Astrocyte of the cerebellum (primary cell): ENCODE data around the gene ARHGEF12.
A peak's percentile ranks its signal among the peaks of the same experiment; 100 is the strongest.

Experiments
- DNase-seq: peaks from one replicate; pipeline ENCODE4 v3.0.0-alpha.2; 2011; ENCODE audit warnings: low read depth
- H3K4me3 ChIP-seq: 2 replicates; pipeline ENCODE4 v1.5.1; 2011; ENCODE audit warnings: mild to moderate bottlenecking, low read depth, low read length, moderate library complexity
- in situ Hi-C: cut with HindIII; loops from 2 replicates; pipeline ENCODE4 v1.10.0; 2017; ENCODE audit warnings: low sequenced_read_pairs
- TF ChIP-seq, protein P1 (sequence below): IDR thresholded peaks from 2 replicates; pipeline ENCODE4 v1.5.1; 2012; ENCODE audit warnings: low read length, low read depth, moderate library complexity, mild to moderate bottlenecking; ENCODE audit errors: missing control alignments

The ARHGEF12 gene

DNA sequence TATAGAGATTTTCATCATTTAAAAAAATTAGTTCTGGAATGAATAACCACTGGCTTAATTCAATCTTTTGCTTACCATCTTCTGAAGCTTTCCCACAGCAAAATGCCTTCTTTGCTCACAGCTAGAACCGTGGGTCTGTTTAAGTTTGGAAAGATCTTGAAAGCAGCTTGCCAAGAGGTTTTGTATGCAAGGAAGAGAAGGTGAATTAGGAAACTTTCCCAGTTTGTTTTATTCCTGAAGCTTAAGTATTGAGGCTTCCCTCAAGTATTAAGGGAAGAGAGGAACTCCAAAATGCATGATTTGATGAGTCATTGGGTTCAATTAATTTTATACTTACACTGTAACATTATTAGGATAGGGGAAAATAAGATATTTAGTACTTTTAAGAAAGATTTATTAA is 1.9 kb upstream of the ARHGEF12 start:
- DNase-seq: no peak
- TF ChIP-seq, protein P1, sequence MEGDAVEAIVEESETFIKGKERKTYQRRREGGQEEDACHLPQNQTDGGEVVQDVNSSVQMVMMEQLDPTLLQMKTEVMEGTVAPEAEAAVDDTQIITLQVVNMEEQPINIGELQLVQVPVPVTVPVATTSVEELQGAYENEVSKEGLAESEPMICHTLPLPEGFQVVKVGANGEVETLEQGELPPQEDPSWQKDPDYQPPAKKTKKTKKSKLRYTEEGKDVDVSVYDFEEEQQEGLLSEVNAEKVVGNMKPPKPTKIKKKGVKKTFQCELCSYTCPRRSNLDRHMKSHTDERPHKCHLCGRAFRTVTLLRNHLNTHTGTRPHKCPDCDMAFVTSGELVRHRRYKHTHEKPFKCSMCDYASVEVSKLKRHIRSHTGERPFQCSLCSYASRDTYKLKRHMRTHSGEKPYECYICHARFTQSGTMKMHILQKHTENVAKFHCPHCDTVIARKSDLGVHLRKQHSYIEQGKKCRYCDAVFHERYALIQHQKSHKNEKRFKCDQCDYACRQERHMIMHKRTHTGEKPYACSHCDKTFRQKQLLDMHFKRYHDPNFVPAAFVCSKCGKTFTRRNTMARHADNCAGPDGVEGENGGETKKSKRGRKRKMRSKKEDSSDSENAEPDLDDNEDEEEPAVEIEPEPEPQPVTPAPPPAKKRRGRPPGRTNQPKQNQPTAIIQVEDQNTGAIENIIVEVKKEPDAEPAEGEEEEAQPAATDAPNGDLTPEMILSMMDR: no peak
- H3K4me3 ChIP-seq: no peak overlapping the region
- in situ Hi-C loops: no loop called here

DNA sequence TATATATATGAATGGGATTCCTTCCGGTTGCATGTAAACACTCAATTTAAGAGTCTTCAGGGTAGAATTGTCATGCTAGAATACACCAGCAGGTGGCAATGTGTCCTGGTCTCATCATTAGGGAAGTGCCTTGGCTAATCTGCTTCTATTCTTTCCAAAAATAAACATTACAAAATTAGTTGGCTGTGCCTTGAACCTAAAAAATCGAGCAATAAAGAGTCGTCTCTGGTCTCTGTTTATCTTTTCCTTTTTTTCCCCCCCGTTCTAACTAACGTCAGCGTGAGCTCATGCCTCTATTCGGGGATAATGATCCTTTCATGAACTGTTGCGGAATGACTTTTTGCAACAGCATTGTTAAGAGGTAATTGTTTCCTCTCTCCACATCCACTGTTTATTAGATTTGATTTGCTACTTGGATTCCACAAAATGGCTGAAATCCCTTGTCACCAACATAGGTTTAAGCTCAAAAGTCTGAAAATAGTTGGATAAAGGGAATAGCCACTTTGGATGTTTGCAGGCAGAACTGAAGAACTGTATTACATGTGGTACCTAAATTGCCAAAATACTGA is 1.2 kb upstream of the ARHGEF12 start:
- peak overlapping the region; percentile 72 for H3K4me3 ChIP-seq
- in situ Hi-C loops: no loop called here
- peak; percentile 81 for DNase-seq
- TF ChIP-seq, protein P1: peak; percentile 63

DNA sequence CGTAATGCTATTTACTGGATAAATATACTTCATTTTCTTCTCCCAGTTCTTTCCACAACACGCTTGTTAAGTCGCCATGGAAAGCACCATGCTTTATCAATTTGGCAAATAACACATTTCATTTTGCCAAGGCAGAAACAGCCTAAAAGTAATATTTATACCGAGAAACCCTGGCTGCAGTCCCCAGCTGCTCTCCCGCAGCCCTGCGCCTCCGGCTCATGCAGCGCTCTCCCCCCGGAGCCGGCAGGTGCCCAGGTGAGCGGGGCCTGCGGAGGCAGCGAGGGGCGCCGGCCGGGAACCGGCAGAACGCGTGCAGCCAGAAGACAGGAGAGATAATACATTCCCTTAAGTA is 681 bp upstream of the ARHGEF12 start:
- in situ Hi-C loops: no loop called here
- peak overlapping the region; percentile 72 for H3K4me3 ChIP-seq
- no peak for DNase-seq
- TF ChIP-seq, protein P1: no peak

DNA sequence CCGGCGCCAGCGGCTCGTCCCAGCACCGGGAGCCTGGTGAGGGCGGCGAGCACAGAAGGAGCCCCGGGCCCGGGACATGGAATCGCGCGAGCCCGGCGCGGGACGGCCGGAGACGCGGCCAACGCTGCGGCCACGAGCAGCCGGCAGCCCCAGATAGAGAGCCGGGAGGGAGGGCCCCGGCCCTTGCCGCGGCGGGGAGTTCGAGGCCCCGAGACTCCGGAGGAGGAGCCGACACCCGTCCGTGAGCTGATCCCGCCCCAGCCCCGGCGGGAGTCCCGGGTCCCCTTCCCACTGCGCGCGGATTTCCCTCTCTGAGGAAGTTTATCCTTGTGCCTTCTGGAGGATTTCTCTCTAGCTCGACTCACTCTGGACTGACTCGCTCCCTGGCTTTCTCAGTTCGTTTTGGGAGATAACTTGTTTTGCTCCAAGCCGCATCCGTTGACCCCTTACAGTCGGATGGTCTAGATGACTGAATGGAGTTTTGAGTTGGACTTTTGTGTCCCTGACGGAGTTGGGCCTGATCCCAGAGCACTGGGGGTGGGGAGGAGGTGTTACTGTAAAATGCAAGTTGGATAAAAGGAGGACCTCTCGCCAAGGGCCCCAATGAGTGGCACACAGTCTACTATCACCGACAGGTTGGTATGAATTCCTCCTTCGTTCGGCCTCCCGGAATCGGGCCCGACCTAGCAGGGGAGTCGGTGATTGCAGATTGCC is 585 bp downstream of the ARHGEF12 start:
- TF ChIP-seq, protein P1: no peak
- peak overlapping the region; percentile 72 for H3K4me3 ChIP-seq
- DNase-seq: no peak
- in situ Hi-C loops: no loop called here

DNA sequence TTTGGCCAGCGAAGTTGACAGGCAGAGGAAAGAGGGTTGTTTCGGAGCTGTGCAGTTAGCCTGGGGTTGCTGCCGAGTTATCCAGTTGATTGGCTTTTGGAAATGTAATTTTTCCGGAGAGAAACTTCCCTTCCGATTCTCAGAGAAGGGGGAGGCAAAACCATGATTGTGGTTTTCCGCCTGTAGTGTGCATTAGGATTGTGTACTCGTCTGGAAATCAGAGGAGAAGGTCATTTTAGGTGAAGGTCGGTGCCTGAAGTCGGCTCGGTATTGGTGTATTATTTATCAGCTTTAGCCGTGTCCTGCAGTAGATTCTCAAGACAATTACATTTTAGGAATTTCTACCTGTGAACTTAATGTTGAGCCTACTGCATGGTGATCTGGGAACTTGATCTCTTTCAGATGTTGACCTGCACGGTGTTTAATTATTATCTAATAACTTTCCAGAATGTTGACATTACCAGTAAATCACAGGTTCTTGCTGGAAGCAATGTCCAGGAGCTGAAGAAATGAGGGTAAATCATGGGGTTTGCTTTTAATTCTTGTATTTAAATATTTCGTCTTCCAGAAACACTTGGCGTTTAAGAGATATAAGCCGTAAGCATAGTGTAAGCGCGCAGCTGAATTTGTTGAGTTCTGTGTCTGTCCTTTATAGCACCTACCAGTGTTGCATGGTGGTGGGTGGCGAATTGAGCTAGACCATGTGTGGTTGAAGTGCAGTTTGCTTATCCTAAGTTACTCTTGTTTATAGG is 1.3 kb downstream of the ARHGEF12 start:
- DNase-seq: no peak
- TF ChIP-seq, protein P1: no peak
- in situ Hi-C loops: no loop called here
- peak overlapping the region; percentile 72 for H3K4me3 ChIP-seq

DNA sequence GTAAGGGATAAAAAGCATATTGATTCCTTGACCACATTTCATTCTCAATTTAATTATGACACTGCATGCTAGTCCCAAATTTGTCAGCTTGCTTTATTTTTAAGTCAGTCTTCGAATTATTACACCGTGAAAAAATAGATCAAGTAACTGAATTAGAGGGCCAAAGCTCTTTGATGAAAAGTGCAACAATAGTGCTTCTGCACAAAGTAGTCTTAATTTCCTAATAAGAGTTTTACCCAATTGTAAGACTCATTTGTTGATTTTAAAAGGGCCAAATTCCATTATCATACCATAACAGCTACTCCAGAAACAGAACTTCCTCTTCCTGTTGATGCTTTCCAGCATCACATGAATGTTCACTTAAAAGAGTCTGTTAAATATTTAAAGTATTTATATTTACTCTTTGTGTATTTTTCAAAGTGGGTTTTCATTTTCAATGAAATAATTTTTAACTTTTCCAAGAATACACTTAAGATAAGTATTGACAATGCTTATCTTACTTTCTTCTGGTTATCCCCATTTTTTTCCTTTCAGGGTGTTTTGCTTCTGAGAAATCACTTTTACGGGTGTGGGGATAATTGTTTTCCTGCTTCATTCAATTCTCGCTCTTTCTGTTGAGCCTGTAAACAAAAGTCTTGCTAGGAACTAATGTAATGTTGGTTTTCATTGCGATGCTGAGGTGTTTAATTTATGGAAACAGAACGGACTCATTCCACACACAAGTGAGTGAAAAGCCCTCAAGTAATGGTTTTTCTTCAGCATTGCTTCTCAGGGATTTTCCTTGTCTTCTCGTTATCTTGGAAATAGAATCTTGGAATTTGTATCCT is 2.1 kb downstream of the ARHGEF12 start:
- H3K4me3 ChIP-seq: peak overlapping the region; percentile 72
- DNase-seq: no peak
- in situ Hi-C loops: no loop called here
- TF ChIP-seq, protein P1: no peak
